Raji (cell line): ENCODE results near the gene MSANTD3.
A peak's percentile ranks its signal among the peaks of the same experiment; 100 is the strongest.

Experiments
- POLR2A ChIP-seq: IDR thresholded peaks from 2 replicates; pipeline ENCODE4 v1.6.1; 2011; ENCODE audit warnings: low read depth, low read length, control low read depth; ENCODE audit not compliant: insufficient read depth

The MSANTD3 gene

GRCh38 chr9:100473276-100474081, 46.5 kb downstream of the MSANTD3 start:
- TF ChIP-seq POLR2A: 0 out of 2 replicates have a peak, but pooled peaks have one; percentile 25

- TF ChIP-seq POLR2A: no peak
These were observed 47.4 kb downstream of the MSANTD3 start for GRCh38 chr9:100474082-100474923.

GRCh38 chr9:100474924-100475276, 48.0 kb downstream of the MSANTD3 start:
- no peak for TF ChIP-seq POLR2A

GRCh38 chr9:100477241-100477640, 50.3 kb downstream of the MSANTD3 start:
- TF ChIP-seq POLR2A: no peak

- no peak for TF ChIP-seq POLR2A
These were observed 51.2 kb downstream of the MSANTD3 start for GRCh38 chr9:100478192-100478591.

GRCh38 chr9:100479820-100480219, 52.9 kb downstream of the MSANTD3 start:
- no peak for TF ChIP-seq POLR2A

DNA sequence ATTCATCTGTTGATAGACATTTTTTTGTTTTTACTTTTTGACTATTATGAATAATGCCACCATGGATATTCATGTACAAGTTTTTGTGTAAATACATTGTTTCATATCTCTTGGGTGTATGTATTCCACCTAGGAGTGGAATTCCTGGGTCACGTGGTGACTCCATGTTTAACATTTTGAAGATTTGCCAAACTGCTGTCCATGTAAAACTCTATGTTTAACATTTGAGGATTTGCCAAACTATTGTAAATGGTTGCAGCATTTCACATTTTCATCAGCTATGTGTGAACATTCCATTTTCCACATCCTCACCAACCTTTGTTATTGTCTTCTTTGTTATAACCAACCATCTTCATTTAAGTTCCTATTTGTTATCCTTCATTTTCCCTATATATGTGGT, 58.3 kb downstream of the MSANTD3 start:
- TF ChIP-seq POLR2A: no peak

GRCh38 chr9:100486479-100487176, 59.7 kb downstream of the MSANTD3 start:
- TF ChIP-seq POLR2A: no peak

DNA sequence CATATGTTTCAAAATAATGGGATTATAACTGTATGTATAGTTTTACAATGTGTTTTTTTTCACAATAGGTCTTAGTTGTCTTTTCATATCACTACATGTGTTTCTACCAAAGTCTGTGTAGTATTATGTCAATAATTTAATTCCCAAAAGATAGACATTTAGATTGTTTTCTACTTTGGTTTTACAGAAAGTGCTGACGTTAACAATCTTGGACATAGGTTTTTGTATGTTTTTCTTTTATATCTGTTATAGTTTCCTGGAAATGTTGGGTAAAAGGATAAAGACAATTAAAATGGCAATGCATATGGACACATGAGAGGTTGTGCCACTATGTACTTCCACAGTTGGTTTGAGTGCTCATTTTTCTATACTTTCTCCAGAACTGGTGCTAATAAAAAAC, 61.2 kb downstream of the MSANTD3 start:
- no peak for TF ChIP-seq POLR2A

- TF ChIP-seq POLR2A: no peak
These were observed 62.9 kb downstream of the MSANTD3 start for GRCh38 chr9:100489836-100490235.

DNA sequence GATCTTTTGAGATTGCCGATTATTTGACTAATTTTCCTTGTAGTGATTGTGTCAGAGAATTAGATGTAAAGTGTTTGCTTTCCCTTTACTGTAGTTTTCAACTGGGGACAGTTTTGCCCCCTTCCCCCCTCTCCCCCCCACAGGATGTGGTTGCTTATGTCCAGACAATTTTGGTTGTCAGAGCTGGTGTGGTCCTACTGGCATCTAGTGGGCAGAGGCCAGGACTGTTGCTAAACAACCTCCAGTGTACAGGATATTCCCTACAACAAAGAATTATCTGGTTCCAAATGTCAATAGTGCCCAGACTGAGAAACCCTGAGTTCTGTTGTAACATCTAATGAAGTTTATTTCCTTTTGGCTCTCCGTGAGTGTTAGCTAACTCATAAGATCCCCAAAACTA, 66.0 kb downstream of the MSANTD3 start:
- TF ChIP-seq POLR2A: no peak

GRCh38 chr9:100498592-100498991, 71.6 kb downstream of the MSANTD3 start:
- TF ChIP-seq POLR2A: no peak

DNA sequence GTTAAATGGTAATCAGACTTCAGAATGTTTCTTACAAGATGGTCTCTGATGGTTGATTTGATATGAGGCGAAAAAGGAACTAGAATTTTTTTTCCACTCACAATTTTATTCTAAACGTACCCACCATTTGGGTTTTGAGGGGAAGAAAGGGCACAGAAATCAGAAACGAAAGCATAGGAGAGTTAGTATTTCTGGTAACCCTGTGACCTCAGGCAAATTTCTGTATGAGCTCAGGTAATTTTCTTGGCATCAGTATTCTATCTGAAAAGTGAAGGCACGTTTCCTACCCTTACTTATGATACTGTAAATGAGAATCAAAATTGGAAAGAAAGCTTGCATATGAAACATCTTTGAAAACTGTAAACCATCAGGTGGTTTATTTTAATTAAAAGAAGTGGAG, 72.5 kb downstream of the MSANTD3 start:
- no peak for TF ChIP-seq POLR2A

DNA sequence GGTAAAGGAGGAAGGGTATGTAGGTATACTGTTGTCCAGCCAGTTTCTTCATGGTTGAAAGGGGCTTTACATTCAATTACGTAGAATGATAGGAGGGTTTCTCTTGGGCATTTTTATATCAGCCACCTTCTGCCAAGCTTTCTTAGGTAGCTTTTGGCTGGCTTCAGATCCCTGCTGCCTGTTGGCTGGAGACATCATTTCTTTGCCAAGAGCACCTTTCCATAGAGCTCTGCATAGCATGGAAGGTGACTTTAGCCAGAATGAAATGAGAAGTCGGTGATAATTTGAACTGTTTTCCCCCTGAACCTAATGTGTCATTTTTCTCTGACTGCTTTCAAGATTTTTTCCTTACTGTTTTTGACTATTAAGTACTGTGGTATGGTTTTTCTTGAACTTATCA, 72.9 kb downstream of the MSANTD3 start:
- TF ChIP-seq POLR2A: no peak
